ENCODE results near the gene APOBEC3B. TPM values are rescaled to one million over a fixed set of nuclear protein-coding genes. Genes with fewer than 3 reads are reported as not detected.

Gene APOBEC3B
- total and polyA plus RNA-seq, 9 of the 15 experiments (the other 6 are each of a cell fraction or from before 2014, with no cell fraction given): 5.9 to 166 (median 43.2) TPM

- TF ChIP-seq ZBTB40 (IDR thresholded peaks at IDR 0.05) (no peak), ZBTB40 (CRISPR knock-in tag; IDR thresholded peaks at IDR 0.05) (no peak), ZNF449 (CRISPR knock-in tag; IDR thresholded peaks at IDR 0.05) (no peak), ZBTB2 (IDR thresholded peaks at IDR 0.05) (no peak), DIDO1 (tag; IDR thresholded peaks at IDR 0.05; ENCODE audit: low read depth) (no peak)
- TF ChIP-seq, protein P1, sequence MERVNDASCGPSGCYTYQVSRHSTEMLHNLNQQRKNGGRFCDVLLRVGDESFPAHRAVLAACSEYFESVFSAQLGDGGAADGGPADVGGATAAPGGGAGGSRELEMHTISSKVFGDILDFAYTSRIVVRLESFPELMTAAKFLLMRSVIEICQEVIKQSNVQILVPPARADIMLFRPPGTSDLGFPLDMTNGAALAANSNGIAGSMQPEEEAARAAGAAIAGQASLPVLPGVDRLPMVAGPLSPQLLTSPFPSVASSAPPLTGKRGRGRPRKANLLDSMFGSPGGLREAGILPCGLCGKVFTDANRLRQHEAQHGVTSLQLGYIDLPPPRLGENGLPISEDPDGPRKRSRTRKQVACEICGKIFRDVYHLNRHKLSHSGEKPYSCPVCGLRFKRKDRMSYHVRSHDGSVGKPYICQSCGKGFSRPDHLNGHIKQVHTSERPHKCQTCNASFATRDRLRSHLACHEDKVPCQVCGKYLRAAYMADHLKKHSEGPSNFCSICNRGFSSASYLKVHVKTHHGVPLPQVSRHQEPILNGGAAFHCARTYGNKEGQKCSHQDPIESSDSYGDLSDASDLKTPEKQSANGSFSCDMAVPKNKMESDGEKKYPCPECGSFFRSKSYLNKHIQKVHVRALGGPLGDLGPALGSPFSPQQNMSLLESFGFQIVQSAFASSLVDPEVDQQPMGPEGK (CRISPR knock-in tag; IDR thresholded peaks at IDR 0.05; ENCODE audit: borderline replicate concordance): no peak
- TF ChIP-seq, protein P2, sequence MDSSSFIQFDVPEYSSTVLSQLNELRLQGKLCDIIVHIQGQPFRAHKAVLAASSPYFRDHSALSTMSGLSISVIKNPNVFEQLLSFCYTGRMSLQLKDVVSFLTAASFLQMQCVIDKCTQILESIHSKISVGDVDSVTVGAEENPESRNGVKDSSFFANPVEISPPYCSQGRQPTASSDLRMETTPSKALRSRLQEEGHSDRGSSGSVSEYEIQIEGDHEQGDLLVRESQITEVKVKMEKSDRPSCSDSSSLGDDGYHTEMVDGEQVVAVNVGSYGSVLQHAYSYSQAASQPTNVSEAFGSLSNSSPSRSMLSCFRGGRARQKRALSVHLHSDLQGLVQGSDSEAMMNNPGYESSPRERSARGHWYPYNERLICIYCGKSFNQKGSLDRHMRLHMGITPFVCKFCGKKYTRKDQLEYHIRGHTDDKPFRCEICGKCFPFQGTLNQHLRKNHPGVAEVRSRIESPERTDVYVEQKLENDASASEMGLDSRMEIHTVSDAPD (CRISPR knock-in tag; IDR thresholded peaks at IDR 0.05): no peak
These were observed at the start of gene APOBEC3B (continued) for GRCh38 chr22:38981992-38982927.

Data from K562 (cell line).